Neutrophil (primary cell): ENCODE measurements around the gene KRTAP7-1.

Source experiments
- H3K27ac ChIP-seq: fragments of 200-600 bp; sonication (generic); 2 replicates; pipeline ENCODE4 v1.5.1; 2016; ENCODE audit warnings: mild to moderate bottlenecking, moderate library complexity
- H3K27me3 ChIP-seq: fragments of 200-600 bp; sonication (generic); 2 replicates; pipeline ENCODE4 v1.6.0; 2016; ENCODE audit warnings: mild to moderate bottlenecking
- H3K36me3 ChIP-seq: fragments of 200-600 bp; sonication (generic); 2 replicates; pipeline ENCODE4 v1.5.1; 2017
- H3K4me1 ChIP-seq, 2 experiments: fragments of 200-600 bp in 1 of 2; sonication (generic) in 1 of 2; 1 replicate in 1 of 2; 2 replicates in 1 of 2; pipeline versions ENCODE4 v1.5.1 to v1.6.1; 2013 to 2016; ENCODE audit warnings: low read depth in 1 of 2, low read length in 1 of 2, mild to moderate bottlenecking in 1 of 2, moderate library complexity in 1 of 2; ENCODE audit not compliant: control insufficient read depth in 1 of 2, insufficient read depth in 1 of 2
- H3K4me3 ChIP-seq, 2 experiments: fragments of 200-600 bp in 1 of 2; sonication (generic) in 1 of 2; 1 replicate in 1 of 2; 2 replicates in 1 of 2; pipeline ENCODE4 v1.5.1; 2013 to 2016; ENCODE audit warnings: low read depth in 1 of 2, low read length in 1 of 2, mild to moderate bottlenecking in 1 of 2, moderate library complexity in 1 of 2
- H3K9me3 ChIP-seq: fragments of 200-600 bp; sonication (generic); 2 replicates; pipeline ENCODE4 v1.5.1; 2016
- TF ChIP-seq, protein P1 (sequence below): fragments of 200-600 bp; sonication (generic); IDR thresholded peaks from 2 replicates; pipeline ENCODE4 v1.5.1; 2016; ENCODE audit warnings: antibody characterized with exemption

KRTAP7-1 gene

DNA sequence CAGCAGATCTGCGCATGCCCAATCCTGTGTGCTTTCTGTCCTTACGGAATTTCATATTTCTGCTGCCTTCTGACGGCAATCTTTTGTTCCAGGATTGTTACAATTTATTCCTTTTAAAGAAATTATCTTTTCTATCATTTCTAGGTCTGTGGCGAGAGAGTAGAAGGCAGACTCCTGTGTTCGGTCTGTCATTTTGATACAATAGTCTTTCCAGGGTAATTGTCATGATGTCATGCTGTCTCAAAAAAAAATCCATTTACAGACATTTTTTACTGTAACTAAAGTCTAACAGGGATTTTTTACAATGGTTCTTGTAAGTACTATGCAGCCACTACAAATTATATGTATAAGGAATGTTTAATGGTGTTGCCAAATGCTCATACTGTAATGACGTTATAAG, 9.0 kb upstream of the KRTAP7-1 start:
- H3K4me3 ChIP-seq: no peak overlapping the region
- H3K27me3 ChIP-seq: no peaks in the 10 kb centered on the region
- H3K27ac ChIP-seq: no peak overlapping the region
- TF ChIP-seq, protein P1, sequence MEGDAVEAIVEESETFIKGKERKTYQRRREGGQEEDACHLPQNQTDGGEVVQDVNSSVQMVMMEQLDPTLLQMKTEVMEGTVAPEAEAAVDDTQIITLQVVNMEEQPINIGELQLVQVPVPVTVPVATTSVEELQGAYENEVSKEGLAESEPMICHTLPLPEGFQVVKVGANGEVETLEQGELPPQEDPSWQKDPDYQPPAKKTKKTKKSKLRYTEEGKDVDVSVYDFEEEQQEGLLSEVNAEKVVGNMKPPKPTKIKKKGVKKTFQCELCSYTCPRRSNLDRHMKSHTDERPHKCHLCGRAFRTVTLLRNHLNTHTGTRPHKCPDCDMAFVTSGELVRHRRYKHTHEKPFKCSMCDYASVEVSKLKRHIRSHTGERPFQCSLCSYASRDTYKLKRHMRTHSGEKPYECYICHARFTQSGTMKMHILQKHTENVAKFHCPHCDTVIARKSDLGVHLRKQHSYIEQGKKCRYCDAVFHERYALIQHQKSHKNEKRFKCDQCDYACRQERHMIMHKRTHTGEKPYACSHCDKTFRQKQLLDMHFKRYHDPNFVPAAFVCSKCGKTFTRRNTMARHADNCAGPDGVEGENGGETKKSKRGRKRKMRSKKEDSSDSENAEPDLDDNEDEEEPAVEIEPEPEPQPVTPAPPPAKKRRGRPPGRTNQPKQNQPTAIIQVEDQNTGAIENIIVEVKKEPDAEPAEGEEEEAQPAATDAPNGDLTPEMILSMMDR: no peak
- no peaks in the 10 kb centered on the region for H3K36me3 ChIP-seq
- H3K9me3 ChIP-seq: no peaks in the 10 kb centered on the region
- no peaks in the 10 kb centered on the region for H3K4me1 ChIP-seq

GRCh38 chr21:30831194-30831765, 1.7 kb upstream of the KRTAP7-1 start:
- Histone ChIP-seq H3K36me3 (no peaks in the 10 kb centered on the region), H3K4me1 (no peaks in the 10 kb centered on the region), H3K27ac (no peak overlapping the region), H3K27me3 (no peaks in the 10 kb centered on the region), H3K9me3 (no peaks in the 10 kb centered on the region), H3K4me3 (no peak overlapping the region)
- TF ChIP-seq, protein P1: no peak

- H3K27ac ChIP-seq: no peak overlapping the region
- H3K36me3 ChIP-seq: no peaks in the 10 kb centered on the region
- no peak overlapping the region for H3K4me3 ChIP-seq
- no peaks in the 10 kb centered on the region for H3K27me3 ChIP-seq
- no peaks in the 10 kb centered on the region for H3K9me3 ChIP-seq
- TF ChIP-seq, protein P1: no peak
- no peaks in the 10 kb centered on the region for H3K4me1 ChIP-seq
Observed at GRCh38 chr21:30818837-30819610, 10.5 kb downstream of the KRTAP7-1 start.

DNA sequence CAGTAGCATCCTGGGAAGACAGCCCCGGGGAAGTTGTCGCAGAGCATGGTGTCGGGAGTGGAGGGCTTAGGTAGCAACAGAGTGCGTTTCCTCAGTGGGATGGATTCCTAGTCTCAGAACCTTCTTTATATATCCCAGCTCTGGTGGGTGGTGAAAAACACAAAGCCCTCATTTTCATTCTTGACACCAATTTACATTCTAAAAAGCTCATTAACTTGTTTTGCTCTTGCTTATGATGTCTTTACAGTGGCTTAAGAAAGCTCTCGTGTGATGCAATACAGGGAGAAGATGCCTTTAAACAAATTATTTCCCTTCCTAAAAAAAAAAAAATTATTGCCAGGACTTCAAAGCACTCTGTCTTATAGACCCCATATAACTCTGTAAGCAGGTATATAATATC, 16.4 kb downstream of the KRTAP7-1 start, which contains the start of gene KRTAP8-1:
Gene KRTAP8-1, minus strand, starts transcription at position 101 of the 400 bp plus-strand sequence. Its CDS starts 54 bp downstream, at position 47.
- H3K36me3 ChIP-seq: no peaks in the 10 kb centered on the region
- H3K27ac ChIP-seq: no peak within 1 kb of the TSS
- H3K9me3 ChIP-seq: no peaks in the 10 kb centered on the region
- TF ChIP-seq, protein P1: no peak
- H3K4me3 ChIP-seq: no peak within 1 kb of the TSS
- H3K4me1 ChIP-seq: no peaks in the 10 kb centered on the region
- H3K27me3 ChIP-seq: no peaks in the 10 kb centered on the region

GRCh38 chr21:30800605-30801004, 29.0 kb downstream of the KRTAP7-1 start:
- H3K4me3 ChIP-seq: no peak overlapping the region
- H3K27ac ChIP-seq: no peak overlapping the region
- no peaks in the 10 kb centered on the region for H3K9me3 ChIP-seq
- H3K27me3 ChIP-seq: no peaks in the 10 kb centered on the region
- TF ChIP-seq, protein P1: no peak
- no peaks in the 10 kb centered on the region for H3K4me1 ChIP-seq
- H3K36me3 ChIP-seq: no peaks in the 10 kb centered on the region
